ENCODE results near the gene MAN2A1.

- TF ChIP-seq MAZ (IDR thresholded peaks at IDR 0.05; ENCODE audit: borderline replicate concordance, low read depth, low read length) = no peak
- no peak for TF ChIP-seq POLR2A (IDR thresholded peaks at IDR 0.05; ENCODE audit: low read length)
- TF ChIP-seq HDAC2 (IDR thresholded peaks at IDR 0.05) = no peak
These were observed 114.1 kb downstream of the MAN2A1 start for GRCh38 chr5:109803854-109804253.
